A673 (cell line): Measurements from ENCODE around the gene NCKAP5. TPM values are rescaled to one million over a fixed set of nuclear protein-coding genes. Genes with fewer than 3 reads are reported as not detected.

ENCODE experiments used
- BruUV-seq: library from RNA; stranded (reverse); fragments of 400-500 nt; replicated peaks from 2 replicates; lab custom pipeline; 2021; lab: Mats Ljungman, UMichigan
- CTCF ChIA-PET: fragments of 300-600 bp; sonication (Branson Sonifier 250); formaldehyde crosslinking; loops from one replicate; lab custom pipeline; 2022; ENCODE audit warnings: antibody characterized with exemption; lab: Charles Lee
- POLR2A ChIA-PET: fragments of 300-600 bp; sonication (Branson Sonifier 250); formaldehyde crosslinking; loops from one replicate; lab custom pipeline; 2022; ENCODE audit warnings: antibody characterized with exemption; ENCODE audit not compliant: low non-redundant PET; lab: Charles Lee
- DNase-seq: peaks from one replicate; pipeline ENCODE4 v3.0.0-alpha.2; 2015; ENCODE audit warnings: low spot score
- H3K27ac ChIP-seq: fragments of 200-600 bp; sonication (generic); 2 replicates; pipeline ENCODE4 v1.5.1; 2016; ENCODE audit warnings: mixed run types, low read depth, mild to moderate bottlenecking, mixed read lengths, antibody characterized with exemption, low read length; ENCODE audit not compliant: poor library complexity, severe bottlenecking
- H3K27me3 ChIP-seq: fragments of 200-600 bp; sonication (generic); replicated peaks from 2 replicates; pipeline ENCODE4 v1.6.1; 2017; ENCODE audit warnings: mixed run types, low read depth, mild to moderate bottlenecking, mixed read lengths, antibody characterized with exemption, low read length; ENCODE audit not compliant: insufficient read depth, poor library complexity
- H3K36me3 ChIP-seq: fragments of 200-600 bp; sonication (generic); 2 replicates; pipeline ENCODE4 v1.6.1; 2016; ENCODE audit warnings: mixed run types, mild to moderate bottlenecking, mixed read lengths, antibody characterized with exemption, low read length; ENCODE audit not compliant: insufficient read depth, poor library complexity, severe bottlenecking
- H3K4me1 ChIP-seq: fragments of 200-600 bp; sonication (generic); 2 replicates; pipeline ENCODE4 v1.6.1; 2017; ENCODE audit warnings: mixed run types, mild to moderate bottlenecking, mixed read lengths, antibody characterized with exemption, low read length; ENCODE audit not compliant: insufficient read depth, poor library complexity, severe bottlenecking
- H3K4me3 ChIP-seq: fragments of 200-600 bp; sonication (generic); 2 replicates; pipeline ENCODE4 v1.5.1; 2016; ENCODE audit warnings: low read depth, mixed run types, mild to moderate bottlenecking, mixed read lengths, low read length; ENCODE audit not compliant: poor library complexity, severe bottlenecking
- H3K9me3 ChIP-seq: fragments of 200-600 bp; sonication (generic); 2 replicates; pipeline ENCODE4 v1.6.1; 2016; ENCODE audit warnings: mixed run types, low read depth, mild to moderate bottlenecking, mixed read lengths, antibody characterized with exemption, low read length; ENCODE audit not compliant: poor library complexity, severe bottlenecking
- EZH2 ChIP-seq: fragments of 200-600 bp; sonication (generic); IDR thresholded peaks from 2 replicates; pipeline ENCODE4 v1.6.1; 2017; ENCODE audit warnings: borderline replicate concordance, low read depth, mild to moderate bottlenecking, mixed read lengths, antibody characterized with exemption, low read length; ENCODE audit not compliant: poor library complexity, severe bottlenecking
- intact Hi-C: fragments of 100-400 bp; cut with micrococcal nuclease; formaldehyde crosslinking; loops from one replicate; pipeline ENCODE4 v1.10.0; 2022; ENCODE audit not compliant: unreplicated experiment
- total RNA-seq: library from RNA; stranded (reverse); gene quantifications from 2 replicates; pipeline ENCODE4 v1.2.3, GENCODE V29; 2021
- TF ChIP-seq, protein P1 (sequence below): fragments of 300-800, 200-600 bp; sonication (generic); conservative IDR thresholded peaks from 2 replicates; pipeline ENCODE4 v1.5.1; 2017; ENCODE audit warnings: low read depth, mild to moderate bottlenecking, antibody characterized with exemption, low read length, moderate library complexity, mixed read lengths

The NCKAP5 gene
- total RNA-seq, 1 experiment from 2014 or later, result 26.6 TPM

DNA sequence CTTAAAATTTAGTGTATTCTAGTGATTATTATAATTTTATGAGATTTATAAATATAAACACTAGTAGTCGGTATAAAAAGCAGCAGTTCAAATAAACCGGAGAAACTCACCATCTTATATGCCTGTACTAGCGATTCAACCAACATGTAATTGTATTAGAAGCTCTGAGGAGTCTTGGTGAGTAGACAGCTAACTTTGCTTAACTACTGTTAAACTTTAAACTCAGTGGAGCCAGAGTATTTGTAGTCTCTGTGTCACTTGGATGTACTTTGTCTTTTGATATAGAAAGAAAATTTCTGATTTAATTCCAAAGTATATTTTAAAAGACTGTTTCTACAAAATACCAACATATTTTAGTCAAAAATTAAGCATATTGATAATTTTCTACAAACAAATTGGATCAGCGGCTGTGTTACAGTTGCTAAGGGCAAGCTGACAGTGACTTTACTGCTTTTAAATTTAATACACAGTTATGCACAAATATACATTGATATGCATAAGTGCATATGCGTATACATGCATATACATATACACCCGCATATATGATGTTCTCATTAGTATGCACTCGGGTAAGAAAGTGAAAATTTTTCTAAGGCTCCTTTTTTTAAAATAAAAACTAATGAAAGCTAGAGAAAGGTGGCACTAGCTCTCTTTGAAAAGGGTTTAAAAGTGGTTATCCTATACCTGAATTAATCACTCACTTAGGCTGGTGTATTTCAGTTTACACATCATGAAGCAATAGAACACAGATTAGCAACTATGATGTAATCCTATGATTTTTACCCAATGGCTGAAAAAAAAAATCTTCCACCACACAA lies 374.5 kb downstream of the NCKAP5 start:
- ChIA-PET CTCF (interaction anchor here (1.6 kb wide), 1 partner anchor 367 kb away, joined by 3 read pairs; no protein-coding TSS in a partner anchor), POLR2A (interaction anchor here (0.6 kb wide), 1 partner anchor 1857 kb away, joined by 3 read pairs; no protein-coding TSS in a partner anchor)
- H3K4me3 ChIP-seq, result no peak overlapping the region
- no peaks in the 10 kb centered on the region for H3K9me3 ChIP-seq
- no peak for TF ChIP-seq EZH2
- TF ChIP-seq, protein P1, sequence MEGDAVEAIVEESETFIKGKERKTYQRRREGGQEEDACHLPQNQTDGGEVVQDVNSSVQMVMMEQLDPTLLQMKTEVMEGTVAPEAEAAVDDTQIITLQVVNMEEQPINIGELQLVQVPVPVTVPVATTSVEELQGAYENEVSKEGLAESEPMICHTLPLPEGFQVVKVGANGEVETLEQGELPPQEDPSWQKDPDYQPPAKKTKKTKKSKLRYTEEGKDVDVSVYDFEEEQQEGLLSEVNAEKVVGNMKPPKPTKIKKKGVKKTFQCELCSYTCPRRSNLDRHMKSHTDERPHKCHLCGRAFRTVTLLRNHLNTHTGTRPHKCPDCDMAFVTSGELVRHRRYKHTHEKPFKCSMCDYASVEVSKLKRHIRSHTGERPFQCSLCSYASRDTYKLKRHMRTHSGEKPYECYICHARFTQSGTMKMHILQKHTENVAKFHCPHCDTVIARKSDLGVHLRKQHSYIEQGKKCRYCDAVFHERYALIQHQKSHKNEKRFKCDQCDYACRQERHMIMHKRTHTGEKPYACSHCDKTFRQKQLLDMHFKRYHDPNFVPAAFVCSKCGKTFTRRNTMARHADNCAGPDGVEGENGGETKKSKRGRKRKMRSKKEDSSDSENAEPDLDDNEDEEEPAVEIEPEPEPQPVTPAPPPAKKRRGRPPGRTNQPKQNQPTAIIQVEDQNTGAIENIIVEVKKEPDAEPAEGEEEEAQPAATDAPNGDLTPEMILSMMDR, result no peak
- intact Hi-C loops, result no loop called here
- DNase-seq, result no peak
- H3K36me3 ChIP-seq, result no peaks in the 10 kb centered on the region
- no peaks in the 10 kb centered on the region for H3K27me3 ChIP-seq
- H3K27ac ChIP-seq, result no peak overlapping the region
- H3K4me1 ChIP-seq, result peaks cover 19% of the 10 kb centered on the region
- no TSS peak for BruUV-seq

DNA sequence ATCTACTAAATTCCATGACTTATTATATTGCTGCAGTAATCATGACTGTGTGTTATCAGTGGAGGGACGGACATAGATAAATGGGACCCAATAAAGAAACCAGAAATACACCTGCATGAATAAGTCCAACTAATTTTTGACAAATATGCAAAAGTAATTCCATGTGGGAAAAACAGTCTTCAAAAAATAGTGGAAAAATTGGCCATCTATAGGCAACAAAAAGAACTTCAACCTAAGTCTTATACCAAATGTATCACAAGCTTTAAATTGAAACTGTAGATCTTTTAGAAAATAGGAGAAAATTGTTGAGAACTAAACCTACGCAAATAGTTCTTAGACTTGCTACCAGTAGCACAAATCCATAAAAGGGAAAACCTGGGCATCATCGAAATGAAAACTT lies 376.2 kb downstream of the NCKAP5 start:
- Histone ChIP-seq H3K27ac (no peak overlapping the region), H3K36me3 (no peaks in the 10 kb centered on the region), H3K27me3 (no peaks in the 10 kb centered on the region), H3K4me3 (no peak overlapping the region), H3K9me3 (no peaks in the 10 kb centered on the region), H3K4me1 (peaks cover 15% of the 10 kb centered on the region)
- intact Hi-C loops, result no loop called here
- no peak for DNase-seq
- TF ChIP-seq, protein P1, result no peak
- TF ChIP-seq EZH2, result no peak
- POLR2A ChIA-PET, result no interaction called here
- CTCF ChIA-PET, result no interaction called here
- no TSS peak for BruUV-seq

GRCh38 chr2:133177196-133177595 lies 391.1 kb downstream of the NCKAP5 start:
- TF ChIP-seq, protein P1, result no peak
- TF ChIP-seq EZH2, result no peak
- no peaks in the 10 kb centered on the region for H3K9me3 ChIP-seq
- no TSS peak for BruUV-seq
- DNase-seq, result no peak
- no peak overlapping the region for H3K27ac ChIP-seq
- H3K27me3 ChIP-seq, result no peaks in the 10 kb centered on the region
- ChIA-PET POLR2A (no interaction called here), CTCF (no interaction called here)
- H3K4me1 ChIP-seq, result peaks cover 19% of the 10 kb centered on the region
- intact Hi-C loops, result loop anchor here (10.0 kb wide), 1 partner anchor 242 kb away; no protein-coding TSS in a partner anchor
- H3K4me3 ChIP-seq, result no peak overlapping the region
- H3K36me3 ChIP-seq, result peaks cover 4% of the 10 kb centered on the region
